HepG2 (cell line): ENCODE data around the gene CCDC86. TPM values are rescaled to one million over a fixed set of nuclear protein-coding genes. Genes with fewer than 3 reads are reported as not detected.

Experiments used
- ATAC-seq: fragments of 200-7000 bp; cut with Tn5 transposase; 3 replicates; pipeline ENCODE4 v1.9.1; 2020; ENCODE audit warnings: mild to moderate bottlenecking, moderate library complexity
- BruUV-seq: library from RNA; stranded (reverse); fragments of 400-500 nt; replicated peaks from 2 replicates; lab custom pipeline; 2021; lab: Mats Ljungman, UMichigan
- CTCF ChIA-PET: fragments of 300-600 bp; formaldehyde crosslinking; extraction: SDS; loops from one replicate; lab custom pipeline; 2021; ENCODE audit warnings: low total read pairs, inconsistent platforms, low intra/inter-chr PET ratio; lab: Yijun Ruan, JAX
- POLR2A ChIA-PET: fragments of 350-600 bp; sonication (Branson Sonifier 250); formaldehyde crosslinking; loops from one replicate; lab custom pipeline; 2020; ENCODE audit warnings: antibody characterized with exemption, inconsistent platforms; lab: Yijun Ruan, JAX
- DNase-seq: peaks from one replicate; pipeline ENCODE4 v3.0.0-alpha.2; 2015; ENCODE audit warnings: low spot score
- FAIRE-seq: peaks from 3 replicates; lab custom pipeline; 2011; peaks lifted over from hg19 to GRCh38; lab: Jason Lieb, UNC
- H2AFZ ChIP-seq: one replicate; pipeline ENCODE4 v1.6.1; 2011; ENCODE audit warnings: low read length, inconsistent platforms
- H3K27ac ChIP-seq: fragments of 300-600 bp; 3 replicates; pipeline ENCODE4 v1.8.0; 2011; ENCODE audit warnings: mixed run types, mild to moderate bottlenecking, mixed read lengths, low read length, inconsistent platforms; ENCODE audit not compliant: insufficient read depth; ENCODE audit errors: extremely low read length
- H3K27me3 ChIP-seq, 2 experiments: fragments of 200-600 bp in 1 of 2; 2 replicates in 1 of 2; 3 replicates in 1 of 2; pipeline versions ENCODE4 v1.6.0 to v1.8.0; 2011; ENCODE audit warnings: low read length in 2 of 2, mild to moderate bottlenecking in 2 of 2, moderate library complexity in 2 of 2, inconsistent platforms in 1 of 2; ENCODE audit not compliant: insufficient read depth in 2 of 2, control insufficient read depth in 1 of 2
- H3K36me3 ChIP-seq, 2 experiments: fragments of 200-600 bp in 1 of 2; replicated peaks in 1 of 2; 2 replicates in 1 of 2; 3 replicates in 1 of 2; pipeline versions ENCODE4 v1.5.1 to v1.8.0; 2011; ENCODE audit warnings: low read length in 2 of 2, inconsistent platforms in 1 of 2; ENCODE audit not compliant: insufficient read depth in 2 of 2, control insufficient read depth in 1 of 2
- H3K4me1 ChIP-seq: 2 replicates; pipeline ENCODE4 v1.5.1; 2012; ENCODE audit warnings: low read length, inconsistent platforms; ENCODE audit not compliant: insufficient read depth
- H3K4me2 ChIP-seq: 2 replicates; pipeline ENCODE4 v1.6.0; 2011; ENCODE audit warnings: low read depth, low read length, inconsistent platforms
- H3K4me3 ChIP-seq, 3 experiments: fragments of 200-600 bp in 1 of 3; sonication (generic), shearing (Covaris generic) in 1 of 3; replicated peaks in 1 of 3; 2 replicates each; pipeline ENCODE4 v1.5.1; 2011 to 2016; ENCODE audit warnings: low read length in 3 of 3, inconsistent platforms in 2 of 3, low read depth in 2 of 3, mild to moderate bottlenecking in 2 of 3, control low read depth in 1 of 3, mixed read lengths in 1 of 3; ENCODE audit not compliant: insufficient read depth in 1 of 3
- H3K79me2 ChIP-seq: one replicate; pipeline ENCODE4 v1.6.1; 2011; ENCODE audit warnings: low read length, inconsistent platforms; ENCODE audit not compliant: insufficient read depth
- H3K9ac ChIP-seq: 2 replicates; pipeline ENCODE4 v1.6.0; 2011; ENCODE audit warnings: mild to moderate bottlenecking, low read depth, low read length, inconsistent platforms; ENCODE audit not compliant: insufficient read depth
- H3K9me3 ChIP-seq: 2 replicates; pipeline ENCODE4 v1.5.1; 2012; ENCODE audit warnings: mild to moderate bottlenecking, low read length
- H4K20me1 ChIP-seq: 2 replicates; pipeline ENCODE4 v1.6.0; 2011; ENCODE audit warnings: inconsistent platforms, mild to moderate bottlenecking, low read length, moderate library complexity; ENCODE audit not compliant: insufficient read depth
- AGO2 ChIP-seq: fragments of 200-400 bp; formaldehyde crosslinking; optimal IDR thresholded peaks from 2 replicates; pipeline ENCODE3; 2017; ENCODE audit warnings: mild to moderate bottlenecking, low read depth, low read length, moderate library complexity
- DZIP1 ChIP-seq: sonication (generic); formaldehyde crosslinking; IDR thresholded peaks from 2 replicates; pipeline ENCODE4 v1.5.0; 2020; ENCODE audit warnings: mild to moderate bottlenecking, missing genetic modification reagents
- RBM22 ChIP-seq: fragments of 200-400 bp; formaldehyde crosslinking; optimal IDR thresholded peaks from 2 replicates; pipeline ENCODE3; 2017; ENCODE audit warnings: mild to moderate bottlenecking, low read length, moderate library complexity
- SRF ChIP-seq: IDR thresholded peaks from 2 replicates; pipeline ENCODE4 v1.6.1; 2011; ENCODE audit warnings: mild to moderate bottlenecking, low read depth, low read length, moderate library complexity
- TARDBP ChIP-seq: sonication (generic); formaldehyde crosslinking; IDR thresholded peaks from 2 replicates; pipeline ENCODE4 v1.8.0; 2022; ENCODE audit warnings: mild to moderate bottlenecking, missing genetic modification reagents
- TGIF2 ChIP-seq: IDR thresholded peaks from 2 replicates; pipeline ENCODE4 v1.6.1; 2016; ENCODE audit warnings: control low read depth, missing compliant biosample characterization
- TIGD3 ChIP-seq: sonication (generic); formaldehyde crosslinking; IDR thresholded peaks from 2 replicates; pipeline ENCODE4 v1.5.1; 2020; ENCODE audit warnings: mild to moderate bottlenecking, missing genetic modification reagents, borderline replicate concordance
- ZBTB33 ChIP-seq: sonication (generic); formaldehyde crosslinking; IDR thresholded peaks from 2 replicates; pipeline ENCODE4 v1.4.0; 2020; ENCODE audit warnings: missing genetic modification reagents
- ZNF292 ChIP-seq: sonication (generic); formaldehyde crosslinking; IDR thresholded peaks from 2 replicates; pipeline ENCODE4 v1.8.1; 2022; ENCODE audit warnings: mild to moderate bottlenecking, low read depth, missing genetic modification reagents, borderline replicate concordance
- ZNF687 ChIP-seq: sonication (generic); formaldehyde crosslinking; IDR thresholded peaks from 2 replicates; pipeline ENCODE4 v1.5.1; 2020; ENCODE audit warnings: mild to moderate bottlenecking, missing genetic modification reagents, moderate library complexity
- WGBS: methylation state at CpG from one replicate; pipeline ENCODE4 v1.1.6; 2017; ENCODE audit warnings: low lambda C conversion rate; 5-methylcytosine and 5-hydroxymethylcytosine counted together
- in situ Hi-C: cut with HindIII; loops from 2 replicates; pipeline ENCODE4 v1.10.0; 2017; ENCODE audit warnings: low pct_unique_long_range_greater_than_20kb; ENCODE audit not compliant: extremely low pct_ligation_motif_present
- intact Hi-C: fragments of 100-400 bp; cut with micrococcal nuclease; formaldehyde crosslinking; loops from one replicate; pipeline ENCODE4 v1.10.0; 2022; ENCODE audit not compliant: unreplicated experiment
- polyA plus RNA-seq, 8 experiments: library from polyadenylated mRNA; depleted of rRNA in 3 of 8; stranded (reverse) in 7 of 8; unstranded in 1 of 8; fragments of >200 nt; fragmentation: Illumina TruSeq in 4 of 8; extraction: Trizol in 4 of 8; gene quantifications; 2 replicates each; pipeline versions ENCODE4 v1.2.1 to v1.2.3, GENCODE V29; 2011 to 2016; ENCODE audit warnings: low read depth in 4 of 8, missing spikeins in 1 of 8, mixed read lengths in 1 of 8; ENCODE audit not compliant: insufficient read depth in 1 of 8
- total RNA-seq, 5 experiments: library from RNA; depleted of rRNA; stranded (reverse); fragments of >200 nt; fragmentation: Illumina TruSeq; extraction: Trizol; gene quantifications; 2 replicates each; pipeline ENCODE4 v1.2.3, GENCODE V29; 2016; ENCODE audit warnings: low read depth in 1 of 5

The CCDC86 gene
- total and polyA plus RNA-seq, 2 of the 13 experiments (the other 11 are each of a cell fraction or from before 2014, with no cell fraction given): 33.8 to 37.6 TPM

- no peak for ATAC-seq
- no TSS peak for BruUV-seq
- in situ Hi-C loops (no loop called here), intact Hi-C loops (no loop called here)
- H3K4me2 ChIP-seq: no peak overlapping the region
- H3K4me1 ChIP-seq: peaks cover 46% of the 10 kb centered on the region
- H3K4me3 ChIP-seq: no peak overlapping the region
- FAIRE-seq: no peak
- WGBS: 97% methylated on average over 40 of the region's 68 CpGs
- H3K27me3 ChIP-seq: no peaks in the 10 kb centered on the region
- peaks cover 20 to 39% of the 10 kb centered on the region in 2 experiments; a peak in 4 of 5 replicates for H3K36me3 ChIP-seq
- POLR2A ChIA-PET: interaction anchor here (1.1 kb wide), 1 partner anchor 9 kb away, joined by 3 read pairs; no protein-coding TSS in a partner anchor
- no peak overlapping the region for H2AFZ ChIP-seq
- no peaks in the 10 kb centered on the region for H4K20me1 ChIP-seq
- CTCF ChIA-PET: no interaction called here
- no peak overlapping the region for H3K27ac ChIP-seq
- no peak for DNase-seq
- no peak for TF ChIP-seq TGIF2 (CRISPR knock-in tag)
- TF ChIP-seq ZBTB33 (CRISPR knock-in tag): peak; percentile 68; the same call in 1 of the 2 replicates
- peak; percentile 13 for TF ChIP-seq ZNF687 (CRISPR knock-in tag)
- peak; percentile 40 for TF ChIP-seq RBM22
- peak; percentile 23 for TF ChIP-seq AGO2
- TF ChIP-seq TARDBP (CRISPR knock-in tag): no peak
- no peak for TF ChIP-seq DZIP1 (CRISPR knock-in tag)
- TF ChIP-seq SRF: no peak
- no peak for TF ChIP-seq ZNF292 (CRISPR knock-in tag)
- TF ChIP-seq TIGD3 (CRISPR knock-in tag): no peak
- TF ChIP-seq, all 625 proteins: peak for 4
- Histone ChIP-seq H3K9ac (no peak overlapping the region), H3K9me3 (no peaks in the 10 kb centered on the region), H3K79me2 (no peaks in the 10 kb centered on the region)
Observed at GRCh38 chr11:60852982-60853950, 11.4 kb downstream of the CCDC86 start.
